K562 (cell line): ENCODE measurements around the gene PYGO2. TPM values are rescaled to one million over a fixed set of nuclear protein-coding genes. Genes with fewer than 3 reads are reported as not detected.

Experiments used
- ATAC-seq: fragments of 200-7000 bp; cut with Tn5 transposase; 3 replicates; pipeline ENCODE4 v1.9.1; 2020; ENCODE audit warnings: moderate library complexity
- BruUV-seq: library from RNA; stranded (reverse); fragments of 400-500 nt; replicated peaks from 2 replicates; lab custom pipeline; 2021; lab: Mats Ljungman, UMichigan
- CTCF ChIA-PET: fragments of 300-600 bp; formaldehyde crosslinking; extraction: SDS; loops from one replicate; lab custom pipeline; 2021; ENCODE audit warnings: low intra/inter-chr PET ratio; lab: Yijun Ruan, JAX
- POLR2A ChIA-PET: fragments of 300-600, 350-650 bp; sonication (Branson Sonifier 250); formaldehyde crosslinking; extraction: SDS; loops from one replicate; lab custom pipeline; 2021; ENCODE audit warnings: antibody characterized with exemption, inconsistent platforms; lab: Yijun Ruan, JAX
- DNase-seq, 4 experiments: peaks; one replicate each; pipeline versions ENCODE4 v3.0.0 to v3.0.0-alpha.2; 2011 to 2018; ENCODE audit warnings: low spot score in 3 of 4, mixed read lengths in 3 of 4; ENCODE audit errors: extremely low read depth in 1 of 4
- FAIRE-seq: peaks from 2 replicates; lab custom pipeline; 2011; peaks lifted over from hg19 to GRCh38; lab: Jason Lieb, UNC
- H2AFZ ChIP-seq: 2 replicates; pipeline ENCODE4 v1.6.0; 2011; ENCODE audit warnings: low read depth, low read length, control low read depth, inconsistent platforms
- H3K27ac ChIP-seq: fragments of 200-600 bp; 3 replicates; pipeline ENCODE4 v1.8.0; 2011; ENCODE audit warnings: low read depth, mild to moderate bottlenecking, control low read depth, inconsistent platforms, low read length, moderate library complexity, mixed read lengths; ENCODE audit errors: extremely low read depth
- H3K27me3 ChIP-seq, 2 experiments: fragments of 300-600 bp in 1 of 2; 2 replicates in 1 of 2; 3 replicates in 1 of 2; pipeline versions ENCODE4 v1.6.0 to v1.8.0; 2011; ENCODE audit warnings: inconsistent platforms in 2 of 2, low read length in 2 of 2, mild to moderate bottlenecking in 1 of 2, mixed read lengths in 1 of 2, moderate library complexity in 1 of 2; ENCODE audit not compliant: control insufficient read depth in 2 of 2, insufficient read depth in 2 of 2
- H3K36me3 ChIP-seq: fragments of 300-600 bp; 3 replicates; pipeline ENCODE4 v1.8.0; 2011; ENCODE audit warnings: mild to moderate bottlenecking, low read length, inconsistent platforms; ENCODE audit not compliant: control insufficient read depth, insufficient read depth
- H3K4me1 ChIP-seq, 2 experiments: fragments of 200-600 bp in 1 of 2; replicated peaks in 1 of 2; 2 replicates in 1 of 2; 3 replicates in 1 of 2; pipeline versions ENCODE4 v1.5.1 to v1.8.0; 2011; ENCODE audit warnings: inconsistent platforms in 2 of 2, low read length in 2 of 2, mild to moderate bottlenecking in 1 of 2, mixed read lengths in 1 of 2, moderate library complexity in 1 of 2; ENCODE audit not compliant: control insufficient read depth in 2 of 2, insufficient read depth in 2 of 2
- H3K4me2 ChIP-seq: 2 replicates; pipeline ENCODE4 v1.6.1; 2011; ENCODE audit warnings: low read length, control low read depth, inconsistent platforms, mixed read lengths; ENCODE audit not compliant: insufficient read depth
- H3K4me3 ChIP-seq: fragments of 200-600 bp; sonication (generic), shearing (Covaris generic); 2 replicates; pipeline ENCODE4 v1.5.1; 2016; ENCODE audit warnings: control low read depth, inconsistent platforms
- H3K79me2 ChIP-seq: fragments of 200-600 bp; 3 replicates; pipeline ENCODE4 v1.8.0; 2011; ENCODE audit warnings: low read length, inconsistent platforms; ENCODE audit not compliant: control insufficient read depth, insufficient read depth
- H3K9ac ChIP-seq, 2 experiments: 2 replicates each; pipeline versions ENCODE4 v1.6.0 to v1.6.1; 2011; ENCODE audit warnings: low read depth in 2 of 2, low read length in 2 of 2, control low read depth in 1 of 2, inconsistent platforms in 1 of 2, mild to moderate bottlenecking in 1 of 2, mixed read lengths in 1 of 2; ENCODE audit not compliant: insufficient read depth in 1 of 2
- H3K9me1 ChIP-seq: one replicate; pipeline ENCODE4 v1.6.0; 2011; ENCODE audit warnings: inconsistent platforms, mild to moderate bottlenecking, low read length, moderate library complexity; ENCODE audit not compliant: control insufficient read depth, insufficient read depth
- H3K9me3 ChIP-seq: replicated peaks from 2 replicates; pipeline ENCODE4 v1.5.1; 2011; ENCODE audit warnings: low read depth, low read length, inconsistent platforms; ENCODE audit not compliant: control insufficient read depth, insufficient read depth
- H4K20me1 ChIP-seq: replicated peaks from 2 replicates; pipeline ENCODE4 v1.6.1; 2011; ENCODE audit warnings: low read length, inconsistent platforms, mixed read lengths; ENCODE audit not compliant: control insufficient read depth, insufficient read depth
- ARID4B ChIP-seq: sonication (generic); formaldehyde crosslinking; IDR thresholded peaks from 2 replicates; pipeline ENCODE4 v1.8.0; 2022; ENCODE audit warnings: mild to moderate bottlenecking, missing genetic modification reagents
- CTCF ChIP-seq, 3 experiments: IDR thresholded peaks in 2 of 3; conservative IDR thresholded peaks in 1 of 3; 2 replicates each; pipeline ENCODE4 v1.5.1; 2011 to 2012; ENCODE audit warnings: low read length in 3 of 3, mild to moderate bottlenecking in 3 of 3, control low read depth in 2 of 3, improper control_type of control experiment in 1 of 3, inconsistent platforms in 1 of 3, low read depth in 1 of 3, mixed read lengths in 1 of 3, moderate library complexity in 1 of 3; ENCODE audit not compliant: insufficient read depth in 2 of 3
- ELF2 ChIP-seq: fragments of 250-450 bp; sonication (Bioruptor Pico); IDR thresholded peaks from 2 replicates; pipeline ENCODE4 v1.5.0; 2021; ENCODE audit warnings: mild to moderate bottlenecking
- PCBP1 ChIP-seq: fragments of 200-400 bp; formaldehyde crosslinking; IDR thresholded peaks from 2 replicates; pipeline ENCODE4 v1.6.1; 2018; ENCODE audit warnings: mild to moderate bottlenecking, low read depth, low read length; ENCODE audit not compliant: poor library complexity, severe bottlenecking
- POLR2G ChIP-seq: fragments of 200-400 bp; formaldehyde crosslinking; IDR thresholded peaks from 2 replicates; pipeline ENCODE4 v1.6.1; 2017; ENCODE audit warnings: low read depth, mild to moderate bottlenecking, antibody characterized with exemption, low read length, moderate library complexity
- RAD21 ChIP-seq, 2 experiments: fragments of 250-450 bp in 1 of 2; fragments of 450-650 bp in 1 of 2; sonication (Bioruptor Pico) in 1 of 2; formaldehyde crosslinking in 1 of 2; IDR thresholded peaks in 1 of 2; conservative IDR thresholded peaks in 1 of 2; 2 replicates each; pipeline versions ENCODE4 v1.4.0 to v1.8.0; 2020 to 2022; ENCODE audit warnings: mild to moderate bottlenecking in 2 of 2, moderate library complexity in 1 of 2
- RBFOX2 ChIP-seq: fragments of 200-400 bp; formaldehyde crosslinking; IDR thresholded peaks from 2 replicates; pipeline ENCODE4 v1.6.1; 2017; ENCODE audit warnings: low read depth, mild to moderate bottlenecking, low read length, moderate library complexity
- STAG1 ChIP-seq: sonication (generic); formaldehyde crosslinking; IDR thresholded peaks from 2 replicates; pipeline ENCODE4 v1.5.0; 2020; ENCODE audit warnings: missing genetic modification reagents, borderline replicate concordance
- STAT6 ChIP-seq: sonication (generic); formaldehyde crosslinking; IDR thresholded peaks from 2 replicates; pipeline ENCODE4 v1.8.1; 2023; ENCODE audit warnings: mild to moderate bottlenecking, missing genetic modification reagents
- ZBTB7A ChIP-seq: IDR thresholded peaks from 2 replicates; pipeline ENCODE4 v1.6.1; 2011; ENCODE audit warnings: low read depth, mild to moderate bottlenecking, low read length, moderate library complexity, borderline replicate concordance; ENCODE audit not compliant: control insufficient read depth
- WGBS: fragments of 100-300 bp; shearing (Covaris generic); methylation state at CpG from one replicate; pipeline ENCODE4 v1.1.6; 2016; ENCODE audit warnings: low coverage, mixed read lengths; ENCODE audit not compliant: insufficient coverage; ENCODE audit errors: missing lambda C conversion rate; 5-methylcytosine and 5-hydroxymethylcytosine counted together
- in situ Hi-C: fragments of 300-500 bp; cut with MboI; formaldehyde crosslinking; loops from 4 replicates; pipeline ENCODE4 v1.15.0; 2018; ENCODE audit warnings: inconsistent platforms, mixed read lengths
- intact Hi-C: fragments of 100-400 bp; cut with micrococcal nuclease; formaldehyde crosslinking; loops from 2 replicates; pipeline ENCODE4 v1.14.2; 2022
- polyA plus RNA-seq, 8 experiments: library from polyadenylated mRNA; depleted of rRNA in 4 of 8; stranded (reverse) in 5 of 8; unstranded in 3 of 8; fragments of >200 nt; fragmentation: Nextera tagmentation in 2 of 8; fragmentation: Illumina TruSeq in 1 of 8; extraction: Ambion mirVana in 2 of 8; extraction: Trizol in 1 of 8; gene quantifications; 2 replicates each; pipeline versions ENCODE4 v1.2.1 to v1.2.3, GENCODE V29; 2011 to 2014; ENCODE audit warnings: inconsistent platforms in 1 of 8, missing spikeins in 1 of 8
- total RNA-seq, 7 experiments: library from RNA; depleted of rRNA in 6 of 7; stranded (reverse); fragments of >200 nt in 6 of 7; fragmentation: Illumina TruSeq in 2 of 7; extraction: Trizol in 2 of 7; gene quantifications; 2 replicates each; pipeline versions ENCODE4 v1.2.1 to v1.2.3, GENCODE V29; 2011 to 2021; ENCODE audit warnings: low replicate concordance in 1 of 7

The PYGO2 gene
- total and polyA plus RNA-seq, 9 of the 15 experiments (the other 6 are each of a cell fraction or from before 2014, with no cell fraction given), result 8.3 to 36.2 (median 18.2) TPM

- DNase-seq (peak in 1 of 4 experiments; percentile 45), ATAC-seq (peak; percentile 24), FAIRE-seq (no peak)
- H3K9me1 ChIP-seq, result no peaks in the 10 kb centered on the region
- H3K36me3 ChIP-seq, result peaks cover 46% of the 10 kb centered on the region
- peak overlapping the region; percentile 60 for H3K4me3 ChIP-seq
- ChIA-PET POLR2A (interaction anchor here (0.5 to 4.7 kb wide), 10 partner anchors 12 to 1607 kb away, joined by 3 to 80 read pairs (median 4); partner anchors contain the start of genes CKS1B, LENEP, PBXIP1 and SHC1), CTCF (interaction anchor here (1.1 kb wide), 1 partner anchor 34 kb away, joined by 3 read pairs; no protein-coding TSS in a partner anchor)
- peaks cover 76% of the 10 kb centered on the region for H3K79me2 ChIP-seq
- no peaks in the 10 kb centered on the region for H3K9me3 ChIP-seq
- H3K9ac ChIP-seq, result peak overlapping the region; percentile 83 to 93
- H3K27me3 ChIP-seq, result no peaks in the 10 kb centered on the region
- intact Hi-C loops, result no loop called here
- H3K27ac ChIP-seq, result peak overlapping the region; percentile 74
- peaks cover 5 to 34% of the 10 kb centered on the region in 2 experiments; a peak in 4 of 5 replicates for H3K4me1 ChIP-seq
- peak overlapping the region; percentile 85 for H3K4me2 ChIP-seq
- BruUV-seq, result no TSS peak
- WGBS, result 0% methylated on average over 17 of the region's 17 CpGs
- H4K20me1 ChIP-seq, result no peaks in the 10 kb centered on the region; the same call in 1 of the 2 replicates
- no peak overlapping the region for H2AFZ ChIP-seq
- in situ Hi-C loops, result no loop called here
- TF ChIP-seq ZBTB7A, result peak; percentile 63
- TF ChIP-seq ELF2 (CRISPR knock-in tag), result no peak
- 0 out of 2 replicates have a peak, but pooled peaks have one; percentile 30 for TF ChIP-seq STAT6 (CRISPR knock-in tag)
- TF ChIP-seq POLR2G, result peak; percentile 49
- peak; percentile 64 for TF ChIP-seq RBFOX2
- 0 out of 2 replicates have a peak, but pooled peaks have one; percentile 4 for TF ChIP-seq ARID4B
- peak in 1 of 3 experiments; percentile 25; a peak in 2 of 6 replicates for TF ChIP-seq CTCF (IDR thresholded peaks at IDR 0.05 in 2 of 3, conservative IDR thresholded peaks at IDR 0.05 in 1 of 3; ENCODE audit: insufficient read depth in 2 of 3, low read depth in 1 of 3, low read length in 3 of 3)
- TF ChIP-seq RAD21 (CRISPR knock-in tag; conservative IDR thresholded peaks at IDR 0.05 in 1 of 2, IDR thresholded peaks at IDR 0.05 in 1 of 2), result 0 out of 4 replicates have a peak, but pooled peaks of 1 of the 2 experiments have one; percentile 9
- TF ChIP-seq PCBP1, result no peak
- TF ChIP-seq STAG1 (CRISPR knock-in tag), result 0 out of 2 replicates have a peak, but pooled peaks have one; percentile 13
Observed at GRCh38 chr1:154983776-154984466, 22.3 kb upstream of the PYGO2 start.
